Keratinocyte (primary cell): Measurements from ENCODE around the gene ITGAX.

Experiments used
- EZH2 ChIP-seq: IDR thresholded peaks from one replicate; pipeline ENCODE4 v1.6.1; 2012; ENCODE audit warnings: inconsistent platforms, mild to moderate bottlenecking, low read length, moderate library complexity
- TF ChIP-seq, protein P1 (sequence below), 3 experiments: IDR thresholded peaks in 1 of 3; conservative IDR thresholded peaks in 1 of 3; optimal IDR thresholded peaks in 1 of 3; 2 replicates in 2 of 3; 3 replicates in 1 of 3; pipeline versions ENCODE3 to v1.5.1; 2011; ENCODE audit warnings: low read length in 3 of 3, mild to moderate bottlenecking in 3 of 3, moderate library complexity in 2 of 3, control low read depth in 1 of 3, inconsistent platforms in 1 of 3; ENCODE audit not compliant: insufficient read depth in 2 of 3; ENCODE audit errors: extremely low read depth in 1 of 3

DNA sequence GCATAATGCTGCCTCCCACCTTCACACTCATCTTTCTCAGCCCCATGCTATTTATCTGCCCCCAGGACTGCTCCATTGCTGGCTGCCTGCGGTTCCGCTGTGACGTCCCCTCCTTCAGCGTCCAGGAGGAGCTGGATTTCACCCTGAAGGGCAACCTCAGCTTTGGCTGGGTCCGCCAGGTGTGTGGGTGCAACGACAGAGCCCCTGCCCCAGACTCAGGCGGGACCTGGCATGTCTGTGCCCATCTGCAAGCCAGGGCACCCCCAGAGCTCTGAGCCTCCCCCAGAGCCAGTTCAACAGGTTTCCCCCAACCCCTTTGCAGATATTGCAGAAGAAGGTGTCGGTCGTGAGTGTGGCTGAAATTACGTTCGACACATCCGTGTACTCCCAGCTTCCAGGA, 25.2 kb downstream of the ITGAX start:
- TF ChIP-seq, protein P1, sequence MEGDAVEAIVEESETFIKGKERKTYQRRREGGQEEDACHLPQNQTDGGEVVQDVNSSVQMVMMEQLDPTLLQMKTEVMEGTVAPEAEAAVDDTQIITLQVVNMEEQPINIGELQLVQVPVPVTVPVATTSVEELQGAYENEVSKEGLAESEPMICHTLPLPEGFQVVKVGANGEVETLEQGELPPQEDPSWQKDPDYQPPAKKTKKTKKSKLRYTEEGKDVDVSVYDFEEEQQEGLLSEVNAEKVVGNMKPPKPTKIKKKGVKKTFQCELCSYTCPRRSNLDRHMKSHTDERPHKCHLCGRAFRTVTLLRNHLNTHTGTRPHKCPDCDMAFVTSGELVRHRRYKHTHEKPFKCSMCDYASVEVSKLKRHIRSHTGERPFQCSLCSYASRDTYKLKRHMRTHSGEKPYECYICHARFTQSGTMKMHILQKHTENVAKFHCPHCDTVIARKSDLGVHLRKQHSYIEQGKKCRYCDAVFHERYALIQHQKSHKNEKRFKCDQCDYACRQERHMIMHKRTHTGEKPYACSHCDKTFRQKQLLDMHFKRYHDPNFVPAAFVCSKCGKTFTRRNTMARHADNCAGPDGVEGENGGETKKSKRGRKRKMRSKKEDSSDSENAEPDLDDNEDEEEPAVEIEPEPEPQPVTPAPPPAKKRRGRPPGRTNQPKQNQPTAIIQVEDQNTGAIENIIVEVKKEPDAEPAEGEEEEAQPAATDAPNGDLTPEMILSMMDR (optimal IDR thresholded peaks at IDR 0.05 in 1 of 3, IDR thresholded peaks at IDR 0.05 in 1 of 3, conservative IDR thresholded peaks at IDR 0.05 in 1 of 3; ENCODE audit: extremely low read depth in 1 of 3, insufficient read depth in 2 of 3, low read length in 3 of 3) = no peak
- TF ChIP-seq EZH2 = no peak
